Subcutaneous adipose tissue (tissue), 4 donors: ENCODE measurements around the gene PDP2. TPM values are rescaled to one million over a fixed set of nuclear protein-coding genes. Genes with fewer than 3 reads are reported as not detected.

Experiments
- total RNA-seq, 4 donors: library from RNA; depleted of rRNA; stranded (reverse); fragments of >200 nt; gene quantifications; one replicate each; pipeline ENCODE4 v1.1.0, GENCODE V29; 2016
- TF ChIP-seq, protein P1 (sequence below): fragments of 450-650 bp; IDR thresholded peaks from one replicate; pipeline ENCODE4 v1.5.1; 2016; ENCODE audit warnings: low read depth, mild to moderate bottlenecking, control low read depth, antibody characterized with exemption, moderate library complexity

The PDP2 gene
- total RNA-seq, 4 donors from 2014 or later = 16.5 to 43.3 (median 31.1) TPM

DNA sequence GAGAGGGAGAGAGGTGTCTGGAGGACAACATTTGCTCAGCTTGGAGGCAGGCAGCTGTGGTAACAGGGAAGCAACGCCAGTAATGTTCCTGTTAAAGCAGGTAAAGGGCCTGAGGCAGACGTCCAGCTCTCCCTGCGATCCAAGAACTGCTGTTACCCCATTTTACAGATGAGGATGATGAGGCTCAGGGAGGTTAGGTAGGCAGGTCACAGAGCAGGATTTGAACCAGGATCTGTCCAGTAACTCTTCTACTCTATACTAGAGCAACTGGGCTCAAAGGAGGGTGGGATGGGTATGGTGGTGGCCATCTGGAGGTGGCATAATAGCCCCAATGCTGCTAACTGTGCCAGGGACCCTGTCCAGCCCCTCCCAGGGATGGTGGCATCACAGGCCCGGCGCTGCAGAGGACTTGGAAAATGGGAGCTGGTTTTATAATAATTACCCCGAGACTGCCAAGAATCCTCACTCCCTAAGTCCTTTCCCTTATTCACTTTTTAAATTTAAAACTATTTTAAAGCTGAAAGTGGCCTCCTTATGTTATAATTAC is 24.1 kb upstream of the PDP2 start:
- TF ChIP-seq, protein P1, sequence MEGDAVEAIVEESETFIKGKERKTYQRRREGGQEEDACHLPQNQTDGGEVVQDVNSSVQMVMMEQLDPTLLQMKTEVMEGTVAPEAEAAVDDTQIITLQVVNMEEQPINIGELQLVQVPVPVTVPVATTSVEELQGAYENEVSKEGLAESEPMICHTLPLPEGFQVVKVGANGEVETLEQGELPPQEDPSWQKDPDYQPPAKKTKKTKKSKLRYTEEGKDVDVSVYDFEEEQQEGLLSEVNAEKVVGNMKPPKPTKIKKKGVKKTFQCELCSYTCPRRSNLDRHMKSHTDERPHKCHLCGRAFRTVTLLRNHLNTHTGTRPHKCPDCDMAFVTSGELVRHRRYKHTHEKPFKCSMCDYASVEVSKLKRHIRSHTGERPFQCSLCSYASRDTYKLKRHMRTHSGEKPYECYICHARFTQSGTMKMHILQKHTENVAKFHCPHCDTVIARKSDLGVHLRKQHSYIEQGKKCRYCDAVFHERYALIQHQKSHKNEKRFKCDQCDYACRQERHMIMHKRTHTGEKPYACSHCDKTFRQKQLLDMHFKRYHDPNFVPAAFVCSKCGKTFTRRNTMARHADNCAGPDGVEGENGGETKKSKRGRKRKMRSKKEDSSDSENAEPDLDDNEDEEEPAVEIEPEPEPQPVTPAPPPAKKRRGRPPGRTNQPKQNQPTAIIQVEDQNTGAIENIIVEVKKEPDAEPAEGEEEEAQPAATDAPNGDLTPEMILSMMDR = no peak

DNA sequence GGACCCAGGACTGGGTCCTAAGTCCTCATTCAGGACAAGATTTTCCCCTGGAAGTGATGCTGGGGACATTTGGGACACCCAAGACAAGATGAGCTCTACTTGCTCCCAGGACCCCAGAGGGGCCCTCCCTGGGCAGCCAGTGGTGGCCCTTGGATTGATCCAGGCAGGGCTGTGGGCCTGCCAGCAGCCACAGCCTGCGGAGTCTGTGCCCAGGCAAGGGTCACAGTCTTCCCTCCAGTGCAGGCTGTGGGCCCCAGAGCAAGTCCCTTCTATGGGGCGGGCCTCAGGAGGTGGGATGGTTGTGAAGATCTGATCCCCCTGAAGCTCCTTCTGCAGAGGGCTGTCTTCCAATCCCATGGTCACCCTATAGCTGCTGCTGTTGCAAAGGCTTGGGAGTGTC is 23.5 kb upstream of the PDP2 start:
- TF ChIP-seq, protein P1 = no peak

DNA sequence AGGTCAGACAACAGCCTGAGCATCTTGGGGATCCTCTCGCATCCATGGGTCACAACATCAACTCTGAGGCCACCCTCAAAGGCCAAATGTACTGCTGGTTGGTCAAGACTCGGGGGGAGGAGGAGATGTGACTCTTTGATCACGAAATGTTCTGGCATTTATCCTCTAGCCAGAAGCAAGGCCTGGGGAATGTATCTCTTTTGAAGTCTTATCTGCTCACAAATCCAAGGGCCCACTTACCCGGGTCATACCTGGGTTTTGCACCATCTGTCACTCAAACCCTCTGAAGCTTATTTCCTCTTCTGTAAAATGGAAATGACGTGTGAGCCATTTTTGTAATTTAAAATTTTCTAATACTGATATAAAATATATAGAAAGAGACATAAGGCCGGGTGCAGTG is 22.9 kb upstream of the PDP2 start:
- TF ChIP-seq, protein P1 = no peak

DNA sequence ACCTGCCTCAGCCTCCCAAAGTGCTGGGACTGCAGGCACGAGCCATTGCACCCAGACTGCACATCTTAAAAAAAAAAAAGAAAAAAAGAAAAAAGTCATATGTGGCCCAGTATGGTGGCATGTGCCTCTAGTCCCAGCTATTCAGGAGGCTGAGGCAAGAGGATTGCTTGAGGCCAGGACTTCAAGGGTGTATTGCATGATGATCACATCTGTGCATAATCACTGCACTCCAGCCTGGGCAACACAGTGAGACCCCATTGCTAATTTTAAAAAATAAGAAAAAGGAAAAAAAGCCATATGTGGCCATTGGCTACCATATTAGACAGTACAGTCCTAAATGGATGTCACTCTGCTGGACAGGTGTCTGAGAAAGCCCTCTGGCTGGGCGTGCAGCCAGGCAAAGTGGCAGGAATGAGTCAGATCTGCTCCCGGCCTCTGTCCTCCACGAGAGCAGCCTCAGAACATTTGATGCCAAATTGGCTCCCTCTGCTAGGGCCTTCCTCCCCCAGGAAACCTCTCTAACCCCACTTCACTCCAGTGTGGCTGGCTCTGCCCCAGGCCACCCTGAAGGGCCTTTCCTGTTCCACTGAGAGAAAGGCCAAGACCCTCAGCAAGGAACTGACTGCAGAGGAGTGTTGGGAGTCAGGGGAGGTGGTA is 21.4 kb upstream of the PDP2 start:
- TF ChIP-seq, protein P1 = no peak

DNA sequence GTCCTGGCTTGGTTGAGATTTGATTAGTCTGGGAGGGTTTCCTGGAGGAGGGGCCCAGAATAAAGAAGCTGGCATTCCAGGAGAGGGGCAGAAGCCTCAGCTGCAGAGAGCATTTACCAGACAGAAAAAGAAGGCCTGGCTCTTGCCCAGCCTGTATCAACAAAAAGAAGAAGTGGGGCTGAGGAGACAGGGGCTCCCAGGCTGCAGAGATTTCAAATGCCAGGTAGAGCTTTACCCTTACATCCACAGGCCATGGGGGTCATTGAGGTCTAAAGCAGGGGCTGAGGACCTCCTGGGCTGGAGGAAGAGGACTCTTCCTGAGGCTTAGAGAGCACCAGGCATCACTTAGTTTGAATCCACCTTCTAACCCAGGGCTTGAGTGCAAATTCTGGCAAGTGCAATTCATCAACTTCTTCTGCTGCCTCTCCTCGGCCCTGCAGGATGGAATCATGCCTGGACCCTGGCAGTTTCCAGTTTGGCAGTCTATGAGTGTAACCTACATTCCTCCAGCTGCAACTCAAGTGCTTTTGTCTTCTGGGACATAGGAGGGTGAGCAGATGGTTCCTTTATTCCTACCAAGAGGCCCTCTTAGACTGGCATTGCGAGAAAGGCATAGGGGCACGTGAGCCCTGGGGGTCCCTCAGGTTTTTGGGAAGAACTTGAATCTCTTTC is 20.8 kb upstream of the PDP2 start:
- TF ChIP-seq, protein P1 = no peak

DNA sequence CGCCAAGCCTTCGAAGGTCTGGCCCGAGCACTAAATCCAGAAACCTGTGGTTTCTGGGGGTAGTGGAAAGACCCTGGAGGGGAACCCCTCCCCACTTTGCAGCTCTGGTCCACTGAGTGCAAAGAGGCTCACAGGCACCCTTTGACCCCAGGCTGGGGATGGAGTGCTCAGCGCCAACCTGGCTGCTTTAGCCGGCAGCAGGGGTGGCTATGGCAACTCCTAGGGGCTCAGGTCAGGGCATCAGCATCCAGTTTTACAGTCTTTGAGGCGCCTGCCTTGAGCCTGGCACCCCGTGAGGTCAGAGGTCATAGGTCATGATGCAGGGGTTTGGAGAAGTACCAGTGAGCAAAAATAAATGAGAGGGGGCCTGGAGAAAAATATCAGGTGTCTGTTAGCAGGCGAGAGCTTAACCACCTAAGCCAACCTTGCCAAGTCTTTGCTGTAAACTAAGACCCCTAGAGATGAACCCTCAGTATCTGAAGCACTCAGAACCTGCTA is 18.2 kb upstream of the PDP2 start:
- TF ChIP-seq, protein P1 = no peak

DNA sequence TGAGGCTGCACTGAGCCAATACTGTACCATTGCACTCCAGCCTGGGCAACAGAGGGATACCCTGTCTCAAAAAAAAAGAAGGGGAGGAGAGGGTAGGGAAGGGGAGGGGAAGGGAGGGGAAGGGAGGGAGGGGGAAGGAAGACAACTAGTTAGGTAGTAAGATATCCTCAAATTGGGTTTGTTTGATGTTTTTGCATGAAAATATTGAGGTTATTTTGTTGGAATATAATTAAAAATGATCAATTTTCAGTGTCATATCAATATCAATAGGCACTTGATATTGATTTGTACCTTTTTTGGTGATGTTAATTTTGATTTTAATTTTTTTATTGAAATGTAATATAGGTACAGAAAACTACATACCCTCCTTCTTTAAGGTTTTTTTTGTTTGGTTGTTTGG is 16.6 kb upstream of the PDP2 start:
- TF ChIP-seq, protein P1 = no peak
